Central memory CD4-positive, alpha-beta T cell (primary cell): ENCODE data around the gene PCDHGA7.
A peak's percentile ranks its signal among the peaks of the same experiment; 100 is the strongest.
"Not testable (repeated sequence)": the region's sequence is repeated elsewhere in the genome, so short reads cannot be mapped to it uniquely, and the experiment has no call there.

Source experiments
- DNase-seq: peaks from one replicate; pipeline ENCODE4 v3.0.0; 2022

PCDHGA7 gene

DNA sequence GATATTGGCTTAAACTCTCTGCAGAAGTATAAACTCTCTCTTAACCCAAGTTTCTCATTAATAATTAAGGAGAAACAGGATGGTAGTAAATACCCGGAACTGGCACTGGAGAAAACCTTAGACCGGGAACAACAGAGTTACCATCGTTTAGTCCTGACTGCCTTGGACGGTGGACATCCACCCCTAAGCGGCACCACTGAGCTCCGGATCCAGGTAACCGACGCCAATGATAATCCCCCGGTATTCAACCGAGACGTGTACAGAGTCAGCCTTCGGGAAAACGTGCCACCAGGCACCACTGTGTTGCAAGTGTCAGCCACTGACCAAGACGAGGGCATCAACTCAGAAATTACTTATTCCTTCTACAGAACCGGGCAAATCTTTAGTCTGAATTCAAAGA, 16.1 kb downstream of the PCDHGA7 start:
- DNase-seq: no peak

DNA sequence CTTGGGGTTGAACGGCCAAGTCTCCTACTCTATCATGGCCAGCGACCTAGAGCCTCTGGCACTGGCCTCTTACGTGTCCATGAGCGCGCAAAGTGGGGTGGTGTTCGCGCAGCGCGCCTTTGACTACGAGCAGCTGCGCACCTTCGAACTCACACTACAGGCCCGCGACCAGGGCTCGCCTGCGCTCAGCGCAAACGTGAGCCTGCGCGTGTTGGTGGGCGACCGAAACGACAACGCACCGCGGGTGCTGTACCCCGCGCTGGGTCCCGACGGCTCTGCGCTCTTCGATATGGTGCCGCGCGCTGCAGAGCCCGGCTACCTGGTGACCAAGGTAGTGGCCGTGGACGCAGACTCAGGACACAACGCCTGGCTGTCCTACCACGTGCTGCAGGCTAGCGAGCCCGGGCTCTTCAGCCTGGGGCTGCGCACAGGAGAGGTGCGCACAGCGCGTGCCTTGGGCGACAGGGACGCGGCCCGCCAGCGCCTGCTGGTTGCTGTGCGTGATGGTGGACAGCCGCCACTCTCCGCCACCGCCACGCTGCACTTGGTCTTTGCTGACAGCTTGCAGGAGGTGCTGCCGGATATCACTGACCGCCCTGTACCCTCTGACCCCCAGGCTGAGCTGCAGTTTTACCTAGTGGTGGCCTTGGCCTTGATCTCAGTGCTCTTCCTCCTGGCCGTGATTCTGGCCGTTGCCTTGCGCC, 17.2 kb downstream of the PCDHGA7 start:
- no peak for DNase-seq

DNA sequence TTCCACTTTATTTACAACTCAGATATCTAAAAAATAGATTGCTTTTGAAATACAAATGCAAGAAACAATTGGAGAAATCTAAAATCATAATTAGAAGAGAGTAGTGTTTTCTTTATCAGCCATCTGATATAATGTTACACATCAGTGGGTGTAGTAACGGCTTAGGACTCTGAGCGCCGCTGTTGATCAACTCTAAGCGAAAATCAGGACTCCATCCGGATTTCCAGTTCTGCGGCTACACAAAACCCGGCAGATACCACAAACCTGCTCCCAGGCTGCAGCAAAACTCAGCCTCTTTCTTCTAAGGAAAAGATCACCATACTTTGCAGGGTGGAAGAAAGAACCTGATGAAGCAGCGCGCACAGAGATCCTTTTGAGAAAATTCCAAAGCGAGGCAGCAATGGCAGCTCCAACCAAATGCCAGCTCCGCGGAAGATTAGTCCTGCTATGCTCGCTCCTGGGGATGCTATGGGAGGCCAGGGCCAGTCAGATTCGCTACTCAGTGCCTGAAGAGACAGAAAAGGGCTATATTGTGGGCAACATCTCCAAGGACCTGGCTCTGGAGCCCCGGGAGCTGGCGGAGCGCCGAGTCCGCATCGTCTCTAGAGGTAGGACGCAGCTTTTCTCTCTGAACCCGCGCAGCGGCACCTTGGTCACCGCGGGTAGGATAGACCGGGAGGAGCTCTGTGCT, 20.2 kb downstream of the PCDHGA7 start, which contains the start of gene PCDHGA9:
Gene PCDHGA9 (plus strand): TSS at position 226 of the 691 bp plus-strand sequence. CDS start 175 bp downstream, at position 401.
- no peak for DNase-seq

DNA sequence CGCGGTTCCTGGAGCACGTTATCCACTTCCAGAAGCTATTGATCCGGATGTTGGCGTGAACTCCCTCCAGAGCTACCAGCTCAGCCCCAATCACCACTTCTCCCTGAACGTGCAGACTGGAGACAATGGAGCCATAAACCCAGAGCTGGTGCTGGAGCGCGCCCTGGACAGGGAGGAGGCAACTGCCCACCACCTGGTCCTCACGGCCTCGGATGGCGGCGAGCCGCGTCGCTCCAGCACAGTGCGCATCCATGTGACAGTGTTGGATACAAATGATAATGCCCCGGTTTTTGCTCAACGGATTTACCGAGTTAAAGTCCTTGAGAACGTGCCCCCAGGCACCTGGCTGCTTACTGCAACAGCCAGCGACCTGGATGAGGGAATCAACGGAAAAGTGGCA, 20.8 kb downstream of the PCDHGA7 start:
- no peak for DNase-seq

DNA sequence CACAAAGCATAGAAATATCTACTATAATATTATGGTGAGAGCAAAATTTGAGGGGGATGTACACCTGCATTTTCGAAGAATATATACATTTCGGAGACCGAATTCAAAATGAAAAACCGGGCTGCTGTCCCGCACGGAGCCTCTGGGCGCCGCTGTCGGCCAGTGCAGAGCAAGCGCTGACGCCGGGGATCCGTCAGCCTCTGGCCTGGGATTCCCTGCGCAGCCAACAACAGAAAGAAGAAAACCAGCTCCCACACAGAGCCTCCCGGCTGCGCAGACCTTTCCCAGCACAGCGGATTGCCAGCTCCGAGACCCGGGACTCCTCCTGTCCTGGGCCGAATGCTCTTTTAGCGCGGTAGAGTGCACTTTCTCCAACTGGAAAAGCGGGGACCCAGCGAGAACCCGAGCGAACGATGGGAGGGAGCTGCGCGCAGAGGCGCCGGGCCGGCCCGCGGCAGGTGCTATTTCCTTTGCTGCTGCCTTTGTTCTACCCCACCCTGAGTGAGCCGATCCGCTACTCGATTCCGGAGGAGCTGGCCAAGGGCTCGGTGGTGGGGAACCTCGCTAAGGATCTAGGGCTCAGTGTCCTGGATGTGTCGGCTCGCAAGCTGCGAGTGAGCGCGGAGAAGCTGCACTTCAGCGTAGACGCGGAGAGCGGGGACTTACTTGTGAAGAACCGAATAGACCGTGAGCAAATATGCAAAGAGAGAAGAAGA, 25.4 kb downstream of the PCDHGA7 start, which contains the start of gene PCDHGB6:
Gene PCDHGB6 (plus strand): TSS at position 232 of the 716 bp plus-strand sequence. CDS start 182 bp downstream, at position 414.
- not testable (repeated sequence) for DNase-seq

DNA sequence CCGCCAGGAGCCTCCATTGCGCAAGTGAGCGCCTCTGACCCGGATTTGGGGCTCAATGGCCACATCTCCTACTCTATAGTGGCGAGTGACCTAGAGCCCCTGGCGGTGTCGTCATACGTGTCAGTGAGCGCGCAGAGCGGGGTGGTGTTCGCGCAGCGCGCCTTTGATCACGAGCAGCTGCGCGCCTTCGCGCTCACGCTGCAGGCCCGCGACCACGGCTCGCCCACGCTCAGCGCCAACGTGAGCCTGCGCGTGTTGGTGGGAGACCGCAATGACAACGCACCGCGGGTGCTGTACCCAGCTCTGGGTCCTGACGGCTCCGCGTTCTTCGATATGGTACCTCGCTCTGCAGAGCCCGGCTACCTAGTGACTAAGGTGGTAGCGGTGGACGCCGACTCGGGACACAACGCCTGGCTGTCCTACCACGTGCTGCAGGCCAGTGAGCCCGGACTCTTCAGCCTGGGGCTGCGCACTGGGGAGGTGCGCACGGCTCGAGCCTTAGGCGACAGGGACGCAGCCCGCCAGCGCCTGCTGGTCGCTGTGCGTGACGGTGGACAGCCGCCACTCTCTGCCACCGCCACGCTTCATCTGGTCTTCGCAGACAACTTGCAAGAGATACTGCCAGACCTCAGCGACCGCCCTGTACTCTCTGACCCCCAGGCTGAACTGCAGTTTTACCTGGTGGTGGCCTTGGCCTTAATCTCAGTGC, 27.2 kb downstream of the PCDHGA7 start:
- DNase-seq: no peak

DNA sequence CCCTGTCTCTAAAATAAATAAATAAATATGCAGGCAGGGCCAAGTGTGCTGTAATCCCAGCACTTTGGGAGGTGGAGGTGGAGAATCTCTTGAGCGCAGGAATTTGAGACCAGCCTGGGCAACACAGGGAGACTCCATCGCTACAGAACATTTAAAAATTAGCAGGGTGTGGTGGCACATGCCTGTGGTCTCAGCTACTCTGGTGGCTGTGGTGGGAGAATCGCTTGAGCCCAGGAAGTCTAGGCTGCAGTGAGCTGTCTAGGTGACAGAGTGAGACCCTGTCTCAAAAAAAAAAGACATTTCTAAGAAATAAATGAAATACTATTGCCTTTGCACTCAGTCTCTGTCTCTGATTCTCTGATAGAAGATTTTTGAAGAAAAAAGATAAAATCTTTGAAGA, 29.0 kb downstream of the PCDHGA7 start:
- no peak for DNase-seq

DNA sequence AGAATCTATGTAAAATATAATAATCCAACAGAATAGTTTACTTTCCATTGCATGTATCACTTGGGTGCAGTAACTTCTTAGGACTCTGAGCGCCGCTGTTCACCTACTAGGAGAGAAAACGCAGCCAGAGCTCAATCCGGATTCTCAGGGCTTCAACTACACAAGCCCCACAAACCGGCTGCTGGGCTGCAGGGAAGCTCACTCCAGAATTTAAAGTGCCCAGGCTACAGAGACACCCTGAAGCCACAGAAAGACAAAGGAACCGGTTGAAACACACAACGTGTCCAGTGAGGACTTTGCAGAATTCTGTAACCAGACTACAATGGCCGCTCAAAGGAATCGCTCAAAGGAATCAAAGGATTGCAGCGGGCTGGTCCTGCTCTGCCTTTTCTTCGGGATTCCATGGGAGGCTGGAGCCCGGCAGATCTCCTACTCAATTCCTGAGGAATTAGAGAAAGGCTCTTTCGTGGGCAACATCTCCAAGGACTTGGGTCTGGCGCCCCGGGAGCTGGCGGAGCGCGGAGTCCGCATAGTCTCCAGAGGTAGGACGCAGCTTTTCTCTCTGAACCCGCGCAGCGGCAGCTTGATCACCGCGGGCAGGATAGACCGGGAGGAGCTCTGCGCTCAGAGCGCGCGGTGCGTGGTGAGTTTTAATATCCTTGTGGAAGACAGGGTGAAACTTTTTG, 30.5 kb downstream of the PCDHGA7 start, which contains the start of gene PCDHGA10:
Gene PCDHGA10 (plus strand): TSS at position 134 of the 686 bp plus-strand sequence. CDS start 189 bp downstream, at position 323.
- DNase-seq: peak; percentile 42

DNA sequence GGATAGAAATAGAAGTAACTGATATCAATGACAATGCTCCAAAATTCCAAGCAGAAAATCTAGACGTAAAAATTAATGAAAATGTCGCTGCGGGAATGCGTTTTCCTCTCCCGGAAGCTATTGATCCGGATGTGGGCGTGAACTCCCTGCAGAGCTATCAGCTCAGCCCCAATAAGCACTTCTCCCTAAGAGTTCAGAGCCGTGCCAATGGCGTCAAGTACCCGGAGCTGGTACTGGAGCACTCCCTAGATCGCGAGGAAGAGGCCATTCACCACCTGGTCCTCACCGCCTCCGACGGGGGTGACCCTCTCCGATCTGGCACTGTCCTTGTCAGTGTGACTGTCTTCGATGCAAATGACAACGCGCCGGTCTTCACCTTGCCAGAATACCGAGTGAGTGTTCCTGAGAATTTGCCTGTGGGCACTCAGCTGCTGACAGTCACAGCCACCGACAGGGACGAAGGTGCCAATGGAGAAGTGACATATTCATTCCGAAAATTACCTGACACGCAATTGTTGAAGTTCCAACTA, 31.1 kb downstream of the PCDHGA7 start:
- DNase-seq: no peak

DNA sequence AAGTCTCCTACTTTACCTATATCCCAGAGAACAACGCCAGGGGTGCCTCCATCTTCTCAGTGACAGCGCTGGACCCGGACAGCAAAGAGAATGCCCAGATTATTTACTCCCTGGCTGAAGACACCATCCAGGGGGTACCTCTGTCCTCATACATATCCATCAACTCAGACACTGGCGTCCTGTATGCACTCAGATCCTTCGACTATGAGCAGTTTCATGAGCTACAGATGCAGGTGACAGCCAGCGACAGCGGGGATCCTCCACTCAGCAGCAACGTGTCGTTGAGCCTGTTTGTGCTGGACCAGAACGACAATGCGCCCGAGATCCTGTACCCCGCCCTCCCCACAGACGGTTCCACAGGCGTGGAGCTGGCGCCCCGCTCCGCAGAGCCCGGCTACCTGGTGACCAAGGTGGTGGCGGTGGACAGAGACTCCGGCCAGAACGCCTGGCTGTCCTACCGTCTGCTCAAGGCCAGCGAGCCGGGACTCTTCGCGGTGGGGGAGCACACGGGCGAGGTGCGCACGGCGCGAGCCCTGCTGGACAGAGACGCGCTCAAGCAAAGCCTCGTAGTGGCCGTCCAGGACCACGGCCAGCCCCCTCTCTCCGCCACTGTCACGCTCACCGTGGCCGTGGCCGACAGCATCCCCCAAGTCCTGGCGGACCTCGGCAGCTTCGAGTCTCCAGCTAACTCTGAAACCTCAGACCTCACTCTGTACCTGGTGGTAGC, 32.2 kb downstream of the PCDHGA7 start:
- not testable (repeated sequence) for DNase-seq

DNA sequence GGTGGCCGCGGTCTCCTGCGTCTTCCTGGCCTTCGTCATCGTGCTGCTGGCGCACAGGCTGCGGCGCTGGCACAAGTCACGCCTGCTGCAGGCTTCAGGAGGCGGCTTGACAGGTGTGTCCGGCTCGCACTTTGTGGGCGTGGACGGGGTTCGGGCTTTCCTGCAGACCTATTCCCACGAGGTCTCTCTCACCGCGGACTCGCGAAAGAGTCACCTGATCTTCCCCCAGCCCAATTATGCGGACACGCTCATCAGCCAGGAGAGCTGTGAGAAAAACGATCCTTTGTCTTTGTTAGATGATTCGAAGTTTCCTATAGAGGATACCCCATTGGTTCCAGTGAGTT, 32.7 kb downstream of the PCDHGA7 start:
- not testable (repeated sequence) for DNase-seq

DNA sequence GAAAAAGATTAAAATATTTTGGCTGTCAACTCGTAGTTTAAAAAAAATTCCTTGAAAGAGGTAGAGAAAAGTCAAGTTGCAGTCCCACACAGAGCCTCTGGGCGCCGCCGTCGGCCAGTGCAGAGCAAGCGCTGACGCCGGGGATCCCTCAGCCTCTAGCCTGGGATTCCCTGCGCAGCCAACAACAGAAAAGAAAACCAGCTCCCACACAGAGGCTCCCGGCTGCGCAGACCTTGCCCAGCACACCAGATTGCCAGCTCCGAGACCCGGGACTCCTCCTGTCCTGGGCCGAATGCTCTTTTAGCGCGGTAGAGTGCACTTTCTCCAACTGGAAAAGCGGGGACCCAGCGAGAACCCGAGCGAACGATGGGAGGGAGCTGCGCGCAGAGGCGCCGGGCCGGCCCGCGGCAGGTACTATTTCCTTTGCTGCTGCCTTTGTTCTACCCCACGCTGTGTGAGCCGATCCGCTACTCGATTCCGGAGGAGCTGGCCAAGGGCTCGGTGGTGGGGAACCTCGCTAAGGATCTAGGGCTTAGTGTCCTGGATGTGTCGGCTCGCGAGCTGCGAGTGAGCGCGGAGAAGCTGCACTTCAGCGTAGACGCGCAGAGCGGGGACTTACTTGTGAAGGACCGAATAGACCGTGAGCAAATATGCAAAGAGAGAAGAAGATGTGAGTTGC, 35.1 kb downstream of the PCDHGA7 start, which contains the start of gene PCDHGB7:
Gene PCDHGB7 (plus strand): TSS at position 184 of the 679 bp plus-strand sequence. CDS start 183 bp downstream, at position 367.
- DNase-seq: not testable (repeated sequence)

DNA sequence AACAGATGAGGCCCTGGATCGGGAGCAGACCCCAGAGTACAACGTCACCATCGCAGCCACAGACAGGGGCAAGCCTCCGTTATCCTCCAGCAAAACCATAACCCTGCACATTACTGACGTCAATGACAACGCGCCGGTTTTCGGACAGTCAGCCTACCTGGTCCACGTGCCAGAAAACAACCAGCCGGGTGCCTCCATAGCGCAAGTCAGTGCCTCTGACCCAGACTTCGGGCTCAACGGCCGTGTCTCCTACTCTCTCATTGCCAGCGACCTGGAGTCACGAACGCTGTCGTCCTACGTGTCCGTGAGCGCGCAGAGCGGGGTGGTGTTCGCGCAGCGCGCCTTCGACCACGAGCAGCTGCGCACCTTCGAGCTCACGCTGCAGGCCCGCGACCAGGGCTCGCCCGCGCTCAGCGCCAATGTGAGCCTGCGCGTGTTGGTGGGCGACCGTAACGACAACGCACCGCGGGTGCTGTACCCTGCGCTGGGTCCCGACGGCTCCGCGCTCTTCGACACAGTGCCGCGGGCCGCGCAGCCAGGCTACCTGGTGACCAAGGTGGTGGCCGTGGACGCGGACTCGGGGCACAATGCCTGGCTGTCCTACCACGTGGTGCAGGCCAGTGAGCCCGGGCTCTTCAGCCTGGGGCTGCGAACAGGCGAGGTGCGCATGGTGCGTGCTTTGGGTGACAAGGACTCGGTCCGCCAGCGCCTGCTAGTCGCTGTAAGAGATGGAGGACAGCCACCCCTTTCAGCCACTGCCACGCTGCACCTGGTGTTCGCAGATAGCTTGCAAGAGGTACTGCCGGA, 36.7 kb downstream of the PCDHGA7 start:
- DNase-seq: no peak

DNA sequence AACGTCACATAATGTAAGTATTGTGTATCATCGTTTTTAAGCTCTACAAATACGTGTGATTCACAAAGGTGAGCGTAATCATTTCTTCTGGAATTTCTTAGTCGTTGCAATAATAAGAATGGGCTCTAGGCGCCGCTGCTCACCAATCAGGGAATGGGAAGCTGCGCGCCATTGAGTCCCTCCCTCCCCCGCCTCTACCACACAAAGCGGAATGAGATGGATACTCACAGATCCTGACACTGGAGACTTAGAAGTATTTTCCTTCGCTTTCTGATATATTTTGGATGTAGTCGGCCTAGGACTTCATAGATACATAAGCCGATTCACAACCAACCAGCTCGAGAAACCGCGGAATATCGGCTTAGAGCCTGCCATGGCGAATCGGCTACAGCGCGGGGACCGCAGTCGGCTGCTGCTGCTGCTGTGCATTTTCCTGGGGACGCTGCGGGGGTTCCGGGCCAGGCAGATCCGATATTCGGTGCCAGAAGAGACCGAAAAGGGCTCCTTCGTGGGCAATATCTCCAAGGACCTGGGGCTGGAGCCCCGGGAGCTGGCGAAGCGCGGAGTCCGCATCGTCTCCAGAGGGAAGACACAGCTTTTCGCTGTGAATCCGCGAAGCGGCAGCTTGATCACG, 38.4 kb downstream of the PCDHGA7 start, which contains the start of gene PCDHGA11:
Gene PCDHGA11 (plus strand): TSS at position 197 of the 634 bp plus-strand sequence. CDS start 177 bp downstream, at position 374.
- DNase-seq: peak; percentile 28

DNA sequence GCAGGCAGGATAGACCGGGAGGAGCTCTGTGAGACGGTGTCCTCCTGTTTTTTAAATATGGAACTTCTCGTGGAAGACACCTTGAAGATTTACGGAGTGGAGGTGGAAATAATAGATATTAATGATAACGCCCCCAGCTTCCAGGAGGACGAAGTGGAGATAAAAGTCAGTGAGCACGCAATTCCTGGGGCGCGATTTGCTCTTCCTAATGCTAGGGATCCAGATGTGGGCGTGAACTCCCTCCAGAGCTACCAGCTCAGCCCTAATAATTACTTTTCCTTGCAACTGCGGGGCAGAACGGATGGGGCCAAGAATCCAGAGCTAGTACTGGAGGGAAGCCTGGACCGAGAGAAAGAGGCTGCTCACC, 38.9 kb downstream of the PCDHGA7 start:
- DNase-seq: no peak

DNA sequence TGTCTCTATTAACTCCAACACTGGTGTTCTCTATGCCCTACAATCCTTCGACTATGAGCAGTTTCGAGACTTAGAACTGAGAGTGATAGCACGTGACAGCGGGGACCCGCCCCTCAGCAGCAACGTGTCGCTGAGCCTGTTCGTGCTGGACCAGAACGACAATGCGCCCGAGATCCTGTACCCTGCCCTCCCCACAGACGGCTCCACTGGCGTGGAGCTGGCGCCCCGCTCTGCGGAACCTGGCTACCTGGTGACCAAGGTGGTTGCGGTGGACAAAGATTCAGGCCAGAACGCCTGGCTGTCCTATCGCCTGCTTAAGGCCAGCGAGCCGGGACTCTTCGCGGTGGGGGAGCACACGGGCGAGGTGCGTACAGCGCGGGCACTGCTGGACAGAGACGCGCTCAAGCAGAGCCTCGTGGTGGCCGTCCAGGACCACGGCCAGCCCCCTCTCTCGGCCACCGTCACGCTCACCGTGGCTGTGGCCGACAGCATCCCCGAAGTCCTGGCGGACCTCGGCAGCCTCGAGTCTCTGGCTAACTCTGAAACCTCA, 40.3 kb downstream of the PCDHGA7 start:
- DNase-seq: no peak

DNA sequence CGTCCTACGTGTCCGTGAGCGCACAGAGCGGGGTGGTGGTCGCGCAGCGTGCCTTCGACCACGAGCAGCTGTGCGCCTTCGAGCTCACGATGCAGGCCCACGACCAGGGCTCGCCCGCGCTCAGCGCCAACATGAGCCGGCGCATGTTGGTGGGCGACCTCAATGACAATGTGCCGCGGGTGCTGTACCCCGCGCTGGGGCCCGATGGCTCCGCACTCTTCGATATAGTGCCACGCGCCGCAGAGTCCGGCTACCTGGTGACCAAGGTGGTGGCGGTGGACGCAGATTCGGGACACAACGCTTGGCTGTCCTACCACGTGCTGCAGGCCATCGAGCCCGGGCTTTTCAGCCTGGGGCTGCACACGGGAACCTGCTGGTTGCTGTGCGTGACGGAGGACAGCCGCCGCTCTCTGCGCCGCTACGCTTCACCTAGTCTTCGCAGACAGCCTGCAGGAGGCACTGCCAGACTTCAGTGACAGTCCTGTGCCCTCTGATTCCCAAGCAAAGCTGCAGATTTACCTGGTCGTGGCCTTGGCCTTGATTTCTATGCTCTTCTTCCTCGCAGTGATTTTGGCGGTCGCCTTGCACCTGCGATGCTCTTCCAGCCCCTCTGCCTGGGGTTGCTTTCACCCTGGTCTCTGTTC, 45.4 kb downstream of the PCDHGA7 start:
- no peak for DNase-seq
